ENCODE measurements around the gene PRG2.
A peak's percentile ranks its signal among the peaks of the same experiment; 100 is the strongest.

PRG2 gene

GRCh38 chr11:57390535-57390934, at the start of gene PRG2:
Gene PRG2, minus strand, starts transcription at chr11:57390650. Its CDS starts 706 bp downstream, at chr11:57389944.
- no peak for DNase-seq (ENCODE audit: low read depth, low spot score)

DNA sequence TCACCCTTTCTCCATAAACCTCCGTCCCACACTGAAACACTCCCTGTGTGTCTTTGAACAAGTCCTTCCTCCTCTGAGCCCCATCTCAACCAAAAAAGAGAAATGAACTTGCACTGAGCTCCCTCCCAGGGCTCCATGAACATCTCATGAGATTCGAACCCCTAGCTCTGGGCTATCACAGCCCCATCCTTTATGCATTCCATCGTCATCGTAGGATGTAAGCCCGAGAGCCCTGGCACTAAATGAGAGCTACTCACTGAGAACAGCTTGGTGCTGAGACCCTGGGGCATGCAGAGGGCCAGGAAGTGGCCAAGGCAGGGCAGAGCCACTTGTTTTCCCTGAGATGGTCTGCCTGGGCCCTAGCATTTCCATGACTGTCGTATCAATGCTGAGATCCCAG, 49.3 kb upstream of the PRG2 start:
- no peak for DNase-seq (ENCODE audit: low read depth, low spot score)

DNA sequence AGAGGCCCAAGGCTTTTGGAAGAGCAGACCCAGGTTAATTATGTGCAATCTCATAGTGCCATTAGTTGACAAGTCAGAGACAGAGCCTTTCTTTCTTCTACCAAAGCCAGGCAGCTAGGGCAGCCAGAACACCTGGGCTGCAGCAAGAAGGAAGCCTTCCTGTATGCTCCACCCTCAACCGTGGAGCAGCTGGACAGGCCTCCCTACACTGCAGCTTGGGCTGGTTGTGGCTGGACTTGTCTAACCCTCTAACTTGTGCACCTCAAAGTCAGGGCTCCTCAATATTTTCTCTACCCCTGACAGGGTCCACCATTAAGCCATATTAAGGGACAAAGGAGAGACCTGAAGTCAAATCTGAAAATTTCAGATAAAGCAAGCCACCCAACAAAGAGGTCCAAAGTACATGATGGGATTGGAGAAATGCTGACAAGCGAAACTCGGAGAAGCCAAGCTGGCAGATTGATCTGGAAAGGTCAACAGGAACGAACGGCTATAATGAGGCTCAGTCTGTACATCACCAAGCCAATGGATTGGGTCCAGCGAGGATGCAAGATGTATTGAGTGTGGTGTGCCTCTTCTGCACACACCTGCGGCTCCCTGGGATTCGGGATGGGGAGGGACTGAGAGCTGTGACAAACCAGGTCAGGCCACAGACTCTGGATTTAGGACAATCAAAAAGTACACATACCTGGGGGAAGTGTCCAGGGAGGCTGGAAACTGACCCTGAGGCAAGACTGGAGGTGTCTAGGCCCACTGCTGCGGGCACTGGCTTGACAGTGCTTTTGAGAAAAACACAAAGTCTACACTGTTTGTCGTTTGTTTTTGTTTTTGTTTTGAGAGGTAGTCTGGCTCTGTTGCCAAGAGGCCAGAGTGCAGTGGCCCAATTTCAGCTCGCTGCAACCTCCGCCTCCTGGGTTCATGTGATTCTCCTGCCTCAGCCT, 48.2 kb upstream of the PRG2 start:
- DNase-seq (ENCODE audit: low read depth, low spot score), result no peak

DNA sequence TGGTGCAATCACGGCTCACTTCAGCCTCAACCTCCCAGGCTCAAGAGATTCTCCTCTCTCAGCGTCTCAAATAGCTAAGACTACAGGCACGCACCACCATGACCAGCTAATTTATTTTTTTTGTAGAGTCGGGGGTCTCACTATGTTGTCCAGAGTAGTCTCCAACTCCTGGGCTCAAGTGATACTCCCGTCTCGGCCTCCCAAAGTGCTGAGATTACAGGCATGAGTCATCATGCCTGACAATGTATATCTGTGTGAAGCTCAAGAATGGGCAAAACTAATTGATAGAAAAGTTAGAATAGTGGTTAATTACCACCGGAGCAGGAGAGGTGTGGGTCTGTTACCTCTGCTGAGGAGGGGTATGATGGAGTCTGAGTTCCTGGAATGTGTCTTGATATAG, 45.6 kb upstream of the PRG2 start:
- no peak for DNase-seq (ENCODE audit: low read depth, low spot score)

GRCh38 chr11:57434640-57435546, 44.4 kb upstream of the PRG2 start:
- no peak for DNase-seq (ENCODE audit: low read depth, low spot score)

DNA sequence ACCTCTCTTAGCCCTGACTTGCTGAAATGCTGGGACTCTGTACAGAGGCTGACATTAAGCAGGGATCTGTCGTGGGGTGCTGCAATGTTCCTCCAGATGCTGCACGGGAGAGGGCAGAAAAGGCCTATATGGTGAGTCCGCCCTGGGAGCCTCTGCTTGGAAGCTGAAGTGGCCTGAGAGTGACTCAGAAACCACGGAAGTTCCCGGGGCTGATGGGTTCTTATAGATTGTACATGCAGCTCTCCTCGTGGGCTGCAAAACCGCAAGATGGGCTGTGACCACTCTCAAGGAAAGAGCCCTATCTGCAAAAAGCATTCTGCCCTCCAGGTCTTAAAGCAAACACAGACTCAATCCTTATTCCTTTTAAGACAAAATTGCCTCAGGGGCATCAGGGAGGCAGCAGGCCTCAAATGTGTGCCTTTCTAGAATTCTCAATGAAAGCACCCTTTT, 42.3 kb upstream of the PRG2 start:
- no peak for DNase-seq (ENCODE audit: low read depth, low spot score)

DNA sequence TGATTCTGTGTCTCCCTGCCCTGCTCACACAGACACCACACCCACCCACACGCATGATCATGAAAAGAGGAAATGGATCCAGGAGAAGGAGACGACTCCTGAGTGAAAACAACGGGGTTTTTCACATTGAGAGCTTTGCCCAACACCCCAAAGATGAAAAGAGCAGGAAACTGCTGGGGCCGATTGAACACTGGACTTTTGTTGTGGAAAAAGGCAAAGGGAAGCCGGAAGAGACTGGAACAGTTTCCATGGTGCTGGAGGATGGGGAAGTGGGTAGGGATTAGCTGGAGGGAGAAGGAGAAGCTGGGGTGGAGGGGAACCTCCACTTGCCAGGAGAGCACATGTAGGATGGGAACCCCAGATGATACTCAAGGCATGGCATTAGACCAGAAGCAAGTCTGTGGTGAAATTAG, 41.7 kb upstream of the PRG2 start:
- no peak for DNase-seq (ENCODE audit: low read depth, low spot score)

GRCh38 chr11:57430952-57431351, 40.5 kb upstream of the PRG2 start:
- DNase-seq (ENCODE audit: low read depth, low spot score), result no peak

DNA sequence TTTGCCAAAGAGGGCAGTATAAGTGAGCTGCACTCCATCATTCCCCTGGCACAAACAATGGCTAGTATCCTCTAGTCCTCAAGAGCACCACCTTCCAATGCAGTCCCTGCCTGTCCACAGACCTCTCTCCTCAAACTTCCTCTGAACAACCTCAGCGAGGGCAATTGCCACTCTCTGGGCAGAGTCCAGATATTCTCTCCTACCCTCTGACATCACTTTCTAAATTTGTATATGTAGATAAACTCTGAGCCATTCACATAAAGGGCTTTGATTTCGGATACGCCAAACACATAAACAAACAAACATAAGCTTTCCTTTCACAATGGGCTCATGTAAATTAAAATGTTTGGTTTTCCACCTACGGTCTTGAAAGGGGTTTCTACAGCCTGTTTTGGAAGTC, 39.5 kb upstream of the PRG2 start:
- DNase-seq (ENCODE audit: low read depth, low spot score), result no peak

DNA sequence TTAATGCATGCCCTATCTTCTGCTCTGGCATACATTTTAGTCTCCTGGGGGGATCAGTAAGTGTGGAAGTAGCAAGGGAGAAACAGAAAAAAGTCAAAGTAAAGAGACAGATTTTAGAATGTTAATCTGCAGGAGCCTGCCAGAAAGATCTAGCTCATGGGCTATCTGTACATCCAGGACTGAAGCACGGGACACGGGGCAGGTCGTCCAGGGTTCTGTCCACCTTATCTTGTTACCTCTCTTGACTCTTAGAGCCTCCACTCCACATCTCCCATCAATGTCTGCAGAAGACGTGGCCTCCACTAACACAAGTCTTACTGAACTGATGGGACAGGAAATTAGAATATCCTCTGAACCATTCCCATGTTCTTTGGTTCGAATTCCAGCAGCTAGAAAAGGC, 38.2 kb upstream of the PRG2 start:
- no peak for DNase-seq (ENCODE audit: low read depth, low spot score)

DNA sequence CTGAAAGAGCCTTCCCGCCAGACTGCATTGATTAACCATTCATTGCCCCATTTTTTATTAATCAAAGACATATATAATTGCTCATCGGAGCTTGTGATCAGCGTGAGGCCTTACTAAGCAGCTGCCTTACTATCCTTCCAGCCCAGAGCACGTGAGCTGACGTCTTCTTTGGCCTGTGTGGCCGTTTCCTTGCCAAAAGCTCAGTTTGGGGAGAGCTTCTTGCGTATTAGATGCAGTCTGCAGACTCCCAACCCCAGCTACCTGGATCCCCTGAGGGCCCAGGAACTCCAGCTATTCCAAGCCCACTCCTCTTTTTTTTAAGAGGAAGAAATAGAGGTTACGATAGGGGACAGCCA, 37.3 kb upstream of the PRG2 start:
- DNase-seq (ENCODE audit: low read depth, low spot score), result no peak

GRCh38 chr11:57426929-57427726, 36.7 kb upstream of the PRG2 start, which contains the start of gene SLC43A3:
Gene SLC43A3, minus strand, starts transcription at chr11:57427121. Its CDS starts 949 bp downstream, at chr11:57426172.
- peak; percentile 58 for DNase-seq (ENCODE audit: low read depth, low spot score)

DNA sequence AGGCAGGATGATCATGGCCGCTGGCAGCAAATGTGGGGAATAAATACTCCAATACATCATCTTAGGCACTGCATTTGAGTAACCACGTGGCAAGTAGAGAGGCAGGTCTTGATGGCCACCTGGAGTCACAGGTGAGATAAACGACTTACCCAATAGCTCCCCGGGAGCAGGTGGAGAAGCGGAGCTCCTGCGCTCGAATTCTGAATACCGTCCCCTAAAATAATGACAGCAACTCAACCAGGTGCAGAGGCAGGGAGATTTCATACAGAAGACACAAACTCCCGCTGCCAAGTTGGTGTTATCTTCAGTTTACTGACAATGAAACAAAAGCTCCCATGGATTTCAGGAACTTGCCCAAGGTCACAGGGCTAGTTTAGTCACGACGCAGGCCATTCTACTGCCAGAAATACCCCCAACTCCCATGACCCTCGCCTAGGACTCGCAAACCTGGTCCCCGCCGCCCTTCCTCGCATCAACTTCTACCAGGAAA, 36.0 kb upstream of the PRG2 start:
- no peak for DNase-seq (ENCODE audit: low read depth, low spot score)

- DNase-seq (ENCODE audit: low read depth, low spot score), result no peak
Observed at GRCh38 chr11:57425565-57426438, 35.4 kb upstream of the PRG2 start.

GRCh38 chr11:57424792-57425564, 34.5 kb upstream of the PRG2 start:
- peak; percentile 71 for DNase-seq (ENCODE audit: low read depth, low spot score)

DNA sequence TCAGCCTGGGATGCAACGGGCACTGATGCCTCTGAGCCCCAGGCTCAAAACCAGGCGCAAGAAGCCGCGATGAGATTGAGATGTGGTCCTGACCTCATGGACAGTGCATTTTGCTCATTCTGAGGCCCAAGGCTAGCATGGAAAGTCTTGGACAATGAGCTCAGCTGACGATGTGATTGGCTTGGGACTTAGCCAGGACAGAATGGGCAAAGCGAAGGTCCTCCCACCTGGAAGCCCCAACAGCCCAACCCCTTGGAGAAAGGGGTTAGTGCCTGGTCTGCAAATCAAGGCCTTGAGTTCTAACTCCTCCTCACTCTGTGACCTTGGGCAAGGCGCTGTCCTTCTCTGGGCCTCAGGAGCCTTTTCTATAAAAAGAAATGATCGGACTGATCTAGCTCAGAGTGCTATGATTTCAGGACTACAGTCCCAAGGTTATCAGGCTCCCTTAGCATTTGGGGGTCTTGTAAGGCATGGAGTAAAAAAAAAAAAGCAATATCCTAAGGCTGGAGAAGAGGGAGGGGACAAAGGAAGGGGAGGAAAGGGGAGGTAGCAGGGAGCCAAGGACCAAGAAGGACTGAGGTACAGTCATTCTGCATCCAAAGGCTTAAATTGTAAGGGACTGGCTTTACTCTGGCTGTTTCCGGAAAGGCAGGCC, 33.8 kb upstream of the PRG2 start:
- DNase-seq (ENCODE audit: low read depth, low spot score), result no peak

- DNase-seq (ENCODE audit: low read depth, low spot score), result no peak
Observed at GRCh38 chr11:57422669-57423068, 32.2 kb upstream of the PRG2 start.

- DNase-seq (ENCODE audit: low read depth, low spot score), result no peak
Observed at GRCh38 chr11:57421805-57422204, 31.4 kb upstream of the PRG2 start.

GRCh38 chr11:57421066-57421465, 30.6 kb upstream of the PRG2 start:
- DNase-seq (ENCODE audit: low read depth, low spot score), result no peak
